HUES64 (cell line): ENCODE data around the gene MTA3.
"Not testable (repeated sequence)": the region's sequence is repeated elsewhere in the genome, so short reads cannot be mapped to it uniquely, and the experiment has no call there.

Source experiments
- H3K27ac ChIP-seq: 2 replicates; pipeline ENCODE4 v1.7.0; 2013; ENCODE audit warnings: low read depth, low read length, inconsistent platforms
- H3K27me3 ChIP-seq: 2 replicates; pipeline ENCODE4 v1.6.1; 2013; ENCODE audit warnings: mild to moderate bottlenecking, low read length; ENCODE audit not compliant: insufficient read depth
- H3K36me3 ChIP-seq: 2 replicates; pipeline ENCODE4 v1.6.1; 2013; ENCODE audit warnings: mild to moderate bottlenecking, low read length; ENCODE audit not compliant: insufficient read depth
- H3K4me1 ChIP-seq: 2 replicates; pipeline ENCODE4 v1.6.1; 2013; ENCODE audit warnings: mild to moderate bottlenecking, low read length, moderate library complexity; ENCODE audit not compliant: insufficient read depth
- H3K4me3 ChIP-seq: 2 replicates; pipeline ENCODE4 v1.5.1; 2013; ENCODE audit warnings: mild to moderate bottlenecking, low read length, moderate library complexity
- H3K9ac ChIP-seq: 2 replicates; pipeline ENCODE4 v1.6.1; 2013; ENCODE audit warnings: mild to moderate bottlenecking, low read depth, low read length
- H3K9me3 ChIP-seq: 2 replicates; pipeline ENCODE4 v1.6.1; 2013; ENCODE audit warnings: low read depth, low read length; ENCODE audit not compliant: insufficient read depth
- WGBS: fragments of 150-250, 120-280 bp; methylation state at CpG from one replicate; pipeline ENCODE4 v1.1.7; 2013; ENCODE audit warnings: missing lambda C conversion rate; 5-methylcytosine and 5-hydroxymethylcytosine counted together

MTA3 gene

DNA sequence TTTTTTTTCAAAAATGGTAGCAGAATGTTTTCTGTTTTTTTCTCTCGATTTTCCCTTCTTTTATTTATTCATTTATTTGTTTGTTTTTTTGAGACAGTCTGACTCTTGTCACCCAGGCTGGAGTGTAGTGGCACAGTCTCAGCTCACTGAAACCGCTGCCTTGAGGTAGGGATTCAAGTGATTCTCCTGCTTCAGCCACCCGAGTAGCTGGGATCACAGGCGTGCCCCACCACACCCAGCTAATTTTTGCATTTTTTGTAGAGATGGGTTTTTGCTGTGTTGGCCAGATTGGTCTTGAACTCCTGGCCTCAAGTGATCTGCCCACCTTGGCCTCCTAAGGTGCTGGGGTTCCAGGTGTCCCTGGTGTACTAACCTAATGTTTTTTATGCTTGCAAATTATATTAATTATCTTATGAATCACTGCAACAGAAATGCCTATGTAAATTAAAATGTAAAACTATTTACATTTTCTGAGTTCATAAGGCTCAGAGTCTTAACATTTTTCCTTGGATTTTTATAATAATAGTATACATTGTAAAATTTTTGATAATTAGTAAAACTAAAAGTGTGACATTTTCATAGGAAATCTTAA lies 19.2 kb downstream of the MTA3 start:
- Histone ChIP-seq H3K4me1 (0 out of 2 replicates have a peak, but pooled peaks cover 4% of the 10 kb centered on the region), H3K27ac (no peak overlapping the region; the same call in 1 of the 2 replicates), H3K36me3 (peaks cover 82% of the 10 kb centered on the region), H3K9me3 (no peaks in the 10 kb centered on the region), H3K4me3 (no peak overlapping the region), H3K9ac (no peak overlapping the region), H3K27me3 (no peaks in the 10 kb centered on the region)
- 90% methylated on average over 3 of the region's 4 CpGs for WGBS

DNA sequence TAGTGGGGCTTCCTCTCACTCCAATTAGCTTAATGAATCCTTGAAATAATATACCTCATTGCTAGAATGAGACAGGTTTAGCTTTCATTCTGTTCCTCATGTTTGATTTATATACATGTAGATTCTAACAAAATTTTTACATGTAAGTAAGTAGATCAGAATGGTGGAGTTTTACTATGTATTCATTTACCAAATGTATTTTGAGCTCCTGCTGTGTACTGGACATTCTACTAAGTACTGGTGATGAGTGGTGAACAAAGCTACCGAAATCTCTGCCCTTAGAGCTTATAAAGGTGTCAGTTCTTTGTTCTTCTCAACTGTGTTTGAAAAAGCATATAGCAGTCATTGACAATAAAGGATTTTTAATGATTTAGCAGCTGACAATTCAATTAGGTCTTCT lies 19.7 kb downstream of the MTA3 start:
- Histone ChIP-seq H3K4me1 (0 out of 2 replicates have a peak, but pooled peaks cover 4% of the 10 kb centered on the region), H3K27me3 (no peaks in the 10 kb centered on the region), H3K9ac (no peak overlapping the region), H3K4me3 (no peak overlapping the region), H3K27ac (no peak overlapping the region), H3K36me3 (peaks cover 78% of the 10 kb centered on the region), H3K9me3 (no peaks in the 10 kb centered on the region)
- 91% methylated on average over 1 of the region's 1 CpG for WGBS

DNA sequence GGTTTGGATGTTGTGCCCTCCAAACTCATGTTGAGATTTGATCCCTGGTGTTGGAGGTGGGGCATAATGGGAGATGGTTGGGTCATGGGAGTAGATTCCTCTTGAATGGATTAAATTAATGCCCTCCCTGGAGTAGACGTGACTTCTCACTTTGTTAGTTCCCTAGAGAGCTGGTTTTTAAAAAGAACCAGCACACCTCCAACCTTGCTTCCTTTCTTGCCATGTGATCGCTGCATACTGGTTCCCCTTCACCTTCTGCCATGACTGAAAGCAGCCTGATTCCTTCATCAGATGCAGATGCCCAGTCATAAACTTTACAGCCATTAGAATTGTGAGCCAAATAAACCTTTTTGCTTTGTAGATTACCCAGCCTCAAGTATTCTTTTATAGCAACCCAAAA lies 21.7 kb downstream of the MTA3 start:
- Histone ChIP-seq H3K36me3 (peaks cover 58% of the 10 kb centered on the region), H3K4me1 (0 out of 2 replicates have a peak, but pooled peaks cover 4% of the 10 kb centered on the region), H3K27me3 (no peaks in the 10 kb centered on the region), H3K4me3 (no peak overlapping the region), H3K27ac (no peak overlapping the region), H3K9ac (no peak overlapping the region), H3K9me3 (no peaks in the 10 kb centered on the region)
- WGBS: 91% methylated on average over 2 of the region's 2 CpGs

DNA sequence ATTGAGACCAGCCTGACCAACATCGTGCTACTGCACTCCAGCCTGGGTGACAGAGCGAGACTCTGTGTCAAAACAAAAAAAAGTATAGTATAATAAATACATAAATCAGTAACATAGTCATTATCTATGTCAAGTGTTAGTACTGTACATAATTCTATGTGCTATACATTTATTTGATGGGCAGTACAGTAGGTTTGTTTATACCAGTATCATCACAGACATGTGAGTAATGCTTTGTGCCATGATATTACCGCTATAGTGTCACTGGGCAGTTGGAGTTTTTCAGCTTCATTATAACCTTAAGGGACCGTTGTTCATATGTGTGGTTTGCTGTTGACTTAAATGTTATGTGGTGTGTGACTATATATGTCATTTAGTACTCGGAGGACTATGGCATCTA lies 24.9 kb downstream of the MTA3 start:
- H3K4me1 ChIP-seq: 0 out of 2 replicates have a peak, but pooled peaks cover 4% of the 10 kb centered on the region
- peaks cover 41% of the 10 kb centered on the region for H3K36me3 ChIP-seq
- WGBS: 98% methylated on average over 3 of the region's 5 CpGs

DNA sequence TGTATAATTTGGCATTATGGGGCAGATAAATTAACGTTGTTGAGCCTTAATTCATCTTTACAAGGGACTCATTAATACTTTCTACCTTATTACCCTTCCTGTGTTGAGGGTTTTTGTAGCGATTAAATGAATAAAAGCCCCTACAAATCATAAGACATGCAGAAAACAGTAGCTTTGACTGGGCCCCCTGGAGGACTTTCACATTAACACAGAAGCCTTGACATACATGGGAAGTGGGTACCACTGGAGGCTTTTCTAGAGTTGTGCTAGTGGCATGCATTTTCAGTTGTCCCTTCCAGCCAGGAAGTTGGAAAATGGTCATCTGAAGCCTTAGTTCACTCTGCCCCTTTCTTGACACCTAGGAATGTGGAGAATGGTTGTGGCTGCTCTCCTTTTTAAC lies 30.2 kb downstream of the MTA3 start:
- Histone ChIP-seq H3K27ac (no peak overlapping the region), H3K4me3 (no peak overlapping the region), H3K9ac (no peak overlapping the region), H3K27me3 (no peaks in the 10 kb centered on the region), H3K9me3 (no peaks in the 10 kb centered on the region), H3K4me1 (peaks cover 7% of the 10 kb centered on the region), H3K36me3 (peaks cover 36% of the 10 kb centered on the region)
- no CpG with 5 or more reads among the region's 2 CpGs for WGBS

More for the DNA sequence above, 24.9 kb downstream of the MTA3 start:
- H3K9me3 ChIP-seq: no peaks in the 10 kb centered on the region
- no peak overlapping the region for H3K4me3 ChIP-seq
- H3K27me3 ChIP-seq: no peaks in the 10 kb centered on the region
- no peak overlapping the region for H3K27ac ChIP-seq
- H3K9ac ChIP-seq: no peak overlapping the region

DNA sequence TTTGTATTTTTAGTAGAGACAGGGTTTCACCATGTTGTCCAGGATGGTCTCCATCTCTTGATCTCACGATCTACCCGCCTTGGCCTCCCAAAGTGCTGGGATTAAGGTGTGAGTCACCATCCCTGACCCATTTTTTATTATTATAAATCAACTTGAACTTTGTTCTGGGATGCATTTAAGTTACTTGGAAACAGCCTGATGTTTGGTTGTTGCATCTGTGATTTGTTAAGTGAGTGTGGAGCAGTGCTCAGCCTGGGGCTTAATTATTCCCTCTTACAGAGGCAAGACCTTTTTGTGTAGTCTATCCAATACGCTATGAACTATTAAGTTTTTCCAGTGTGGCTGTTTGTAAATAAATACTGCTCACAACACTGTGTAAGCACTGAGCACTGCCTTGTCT lies 32.6 kb downstream of the MTA3 start:
- 100% methylated on average over 3 of the region's 3 CpGs for WGBS
- Histone ChIP-seq H3K9ac (no peak overlapping the region), H3K4me1 (peaks cover 7% of the 10 kb centered on the region), H3K36me3 (peaks cover 30% of the 10 kb centered on the region), H3K4me3 (no peak overlapping the region), H3K9me3 (no peaks in the 10 kb centered on the region), H3K27ac (no peak overlapping the region), H3K27me3 (no peaks in the 10 kb centered on the region)

DNA sequence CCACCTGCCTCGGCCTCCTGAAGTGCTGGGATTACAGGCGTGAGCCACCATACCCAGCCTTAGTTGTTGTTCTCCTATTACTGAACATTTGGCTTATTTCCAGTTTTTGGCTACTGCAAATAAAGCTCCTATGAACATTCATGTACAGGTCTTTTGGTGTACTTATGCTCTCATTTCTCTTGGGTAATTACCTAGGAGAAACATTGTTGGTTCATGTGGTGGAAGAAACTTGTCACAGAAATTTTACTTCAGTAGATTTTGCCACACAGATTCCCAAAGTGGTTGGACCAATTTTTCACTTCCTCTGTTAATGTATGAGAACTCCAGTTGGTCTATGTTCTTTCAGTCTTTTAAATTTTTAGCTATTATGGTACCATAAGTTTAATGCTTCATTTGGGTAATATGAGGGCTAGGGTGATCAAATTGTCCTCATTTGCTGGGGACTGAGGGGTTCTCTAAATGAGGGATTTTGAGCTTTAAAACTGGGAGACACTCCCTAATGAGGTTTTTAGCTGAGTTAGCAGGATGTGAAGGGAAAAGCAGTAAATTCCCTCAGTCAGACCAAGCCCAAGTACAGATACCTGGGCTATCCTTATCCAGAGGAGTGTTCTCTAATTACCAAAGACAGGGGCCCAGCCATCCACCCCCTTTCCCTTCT lies 33.9 kb downstream of the MTA3 start:
- Histone ChIP-seq H3K9me3 (no peaks in the 10 kb centered on the region), H3K27me3 (no peaks in the 10 kb centered on the region), H3K4me3 (no peak overlapping the region), H3K9ac (no peak overlapping the region), H3K4me1 (peaks cover 7% of the 10 kb centered on the region), H3K27ac (no peak overlapping the region), H3K36me3 (peaks cover 28% of the 10 kb centered on the region)
- WGBS: 100% methylated on average over 2 of the region's 2 CpGs

DNA sequence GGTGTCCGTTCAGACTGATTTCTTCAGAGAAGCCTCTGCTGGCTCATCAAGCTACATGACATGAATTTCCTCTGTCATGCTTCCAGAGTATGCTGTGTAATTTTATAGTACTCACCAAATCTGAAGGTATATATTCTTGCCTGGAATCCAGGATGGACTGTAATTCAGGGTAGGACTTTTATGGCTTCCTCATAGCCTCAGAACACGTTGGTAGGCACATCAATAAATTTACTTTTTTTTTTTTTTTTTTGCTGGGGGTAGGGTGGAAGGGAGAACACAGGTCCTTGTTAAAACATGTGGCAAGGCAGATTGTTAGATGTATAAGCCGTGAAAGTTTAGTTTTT lies 34.4 kb downstream of the MTA3 start:
- H3K4me3 ChIP-seq: no peak overlapping the region
- no peak overlapping the region for H3K27ac ChIP-seq
- no peak overlapping the region for H3K9ac ChIP-seq
- peaks cover 29% of the 10 kb centered on the region for H3K36me3 ChIP-seq
- H3K27me3 ChIP-seq: no peaks in the 10 kb centered on the region
- no peaks in the 10 kb centered on the region for H3K9me3 ChIP-seq
- WGBS: 92% methylated on average over 3 of the region's 3 CpGs
- H3K4me1 ChIP-seq: peaks cover 7% of the 10 kb centered on the region

DNA sequence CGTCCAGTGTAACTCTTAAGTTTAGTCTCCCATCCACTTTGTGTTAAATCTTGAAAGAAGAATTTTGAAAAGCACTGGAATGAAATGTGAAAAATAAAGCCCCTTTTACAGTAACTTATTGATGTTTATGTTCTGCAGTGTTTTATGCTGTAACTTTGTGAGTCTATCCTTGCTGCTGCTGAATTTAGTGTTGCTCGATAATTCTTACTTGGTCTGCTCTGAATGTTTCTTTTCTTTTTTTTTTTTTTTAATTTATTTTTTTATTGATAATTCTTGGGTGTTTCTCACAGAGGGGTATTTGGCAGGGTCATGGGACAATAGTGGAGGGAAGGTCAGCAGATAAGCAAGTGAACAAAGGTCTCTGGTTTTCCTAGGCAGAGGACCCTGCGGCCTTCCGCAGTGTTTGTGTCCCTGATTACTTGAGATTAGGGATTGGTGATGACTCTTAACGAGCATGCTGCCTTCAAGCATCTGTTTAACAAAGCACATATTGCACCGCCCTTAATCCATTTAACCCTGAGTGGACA lies 36.0 kb downstream of the MTA3 start:
- 100% methylated on average over 1 of the region's 6 CpGs for WGBS
- H3K27ac ChIP-seq: not testable (repeated sequence)
- peaks cover 44% of the 10 kb centered on the region for H3K36me3 ChIP-seq

DNA sequence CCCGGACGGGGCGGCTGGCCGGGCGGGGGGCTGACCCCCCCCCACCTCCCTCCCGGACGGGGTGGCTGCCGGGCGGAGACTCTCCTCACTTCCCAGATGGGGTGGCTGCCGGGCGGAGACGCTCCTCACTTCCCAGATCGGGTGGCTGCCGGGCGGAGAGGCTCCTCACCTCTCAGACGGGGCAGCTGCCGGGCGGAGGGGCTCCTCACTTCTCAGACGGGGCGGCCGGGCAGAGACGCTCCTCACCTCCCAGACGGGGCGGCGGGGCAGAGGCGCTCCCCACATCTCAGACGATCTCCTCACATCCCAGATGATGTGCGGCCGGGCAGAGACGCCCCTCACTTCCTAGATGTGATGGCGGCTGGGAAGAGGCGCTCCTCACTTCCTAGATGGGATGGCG lies 37.7 kb downstream of the MTA3 start:
- not testable (repeated sequence) for H3K4me1 ChIP-seq, H3K4me3 ChIP-seq, H3K9ac ChIP-seq, H3K27ac ChIP-seq, H3K9me3 ChIP-seq, H3K27me3 ChIP-seq
- peaks cover 56% of the 10 kb centered on the region for H3K36me3 ChIP-seq
- WGBS: 95% methylated on average over 27 of the region's 33 CpGs

More for the DNA sequence above, 36.0 kb downstream of the MTA3 start:
- H3K4me1 ChIP-seq, H3K4me3 ChIP-seq, H3K9me3 ChIP-seq, H3K27me3 ChIP-seq, H3K9ac ChIP-seq: not testable (repeated sequence)

DNA sequence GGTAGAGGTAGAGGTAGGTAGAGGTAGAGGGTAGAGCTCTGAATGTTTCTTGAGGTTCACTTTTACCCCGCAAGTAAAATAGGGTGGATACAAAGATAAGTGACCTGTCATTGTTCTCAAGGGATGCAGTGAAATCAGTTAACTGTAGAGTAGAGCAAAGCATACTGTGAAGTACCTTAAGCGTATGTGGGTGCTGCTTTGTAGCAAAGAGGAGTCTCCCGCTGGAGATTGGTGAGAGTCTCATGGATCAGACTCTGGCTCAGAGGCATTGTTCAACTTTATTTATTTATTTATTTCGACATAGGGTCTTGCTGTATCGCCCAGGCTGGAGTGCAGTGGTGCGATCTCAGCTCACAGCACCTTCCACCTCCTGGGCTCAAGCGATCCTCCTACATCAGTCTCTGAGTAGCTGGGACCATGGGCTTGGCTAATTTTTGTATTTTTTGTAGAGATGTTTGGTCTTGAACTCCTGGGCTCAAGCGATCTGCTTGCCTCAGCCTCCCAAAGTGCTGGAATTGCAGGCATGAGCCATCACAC lies 38.7 kb downstream of the MTA3 start:
- Histone ChIP-seq H3K9me3 (no peaks in the 10 kb centered on the region), H3K4me1 (no peaks in the 10 kb centered on the region), H3K36me3 (peaks cover 57% of the 10 kb centered on the region), H3K9ac (no peak overlapping the region), H3K27me3 (no peaks in the 10 kb centered on the region), H3K27ac (no peak overlapping the region), H3K4me3 (no peak overlapping the region)
- WGBS: 72% methylated on average over 8 of the region's 8 CpGs
